Frontal cortex (tissue), 4 donors: ENCODE results near the gene EN2. TPM values are rescaled to one million over a fixed set of nuclear protein-coding genes. Genes with fewer than 3 reads are reported as not detected.

ENCODE experiments used
- DNase-seq, 2 donors: peaks; one replicate each; pipeline ENCODE4 v3.0.0; 2012; ENCODE audit warnings: low spot score in 2 of 2
- FAIRE-seq: peaks from 2 replicates; lab custom pipeline; 2012; peaks lifted over from hg19 to GRCh38; lab: Jason Lieb, UNC
- total RNA-seq: library from RNA; depleted of rRNA; stranded (reverse); fragments of >200 nt; gene quantifications from one replicate; pipeline ENCODE4 v1.2.3, GENCODE V29; 2014
- donor health status: control.
- donor health status: control.
- donor health status: control.

Gene EN2
- not detected for total RNA-seq

DNA sequence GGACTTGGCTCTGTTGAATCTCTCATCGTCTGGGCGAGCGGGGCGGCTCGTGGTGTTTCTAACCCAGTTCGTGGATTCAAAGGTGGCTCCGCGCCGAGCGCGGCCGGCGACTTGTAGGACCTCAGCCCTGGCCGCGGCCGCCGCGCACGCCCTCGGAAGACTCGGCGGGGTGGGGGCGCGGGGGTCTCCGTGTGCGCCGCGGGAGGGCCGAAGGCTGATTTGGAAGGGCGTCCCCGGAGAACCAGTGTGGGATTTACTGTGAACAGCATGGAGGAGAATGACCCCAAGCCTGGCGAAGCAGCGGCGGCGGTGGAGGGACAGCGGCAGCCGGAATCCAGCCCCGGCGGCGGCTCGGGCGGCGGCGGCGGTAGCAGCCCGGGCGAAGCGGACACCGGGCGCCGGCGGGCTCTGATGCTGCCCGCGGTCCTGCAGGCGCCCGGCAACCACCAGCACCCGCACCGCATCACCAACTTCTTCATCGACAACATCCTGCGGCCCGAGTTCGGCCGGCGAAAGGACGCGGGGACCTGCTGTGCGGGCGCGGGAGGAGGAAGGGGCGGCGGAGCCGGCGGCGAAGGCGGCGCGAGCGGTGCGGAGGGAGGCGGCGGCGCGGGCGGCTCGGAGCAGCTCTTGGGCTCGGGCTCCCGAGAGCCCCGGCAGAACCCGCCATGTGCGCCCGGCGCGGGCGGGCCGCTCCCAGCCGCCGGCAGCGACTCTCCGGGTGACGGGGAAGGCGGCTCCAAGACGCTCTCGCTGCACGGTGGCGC, at the start of gene EN2:
TSS of gene EN2 (plus strand) at position 19 of the 767 bp plus-strand sequence. CDS start at position 268, 249 bp downstream.
- no peak for FAIRE-seq
- peak in 1 of 2 donors; percentile 64 for DNase-seq

DNA sequence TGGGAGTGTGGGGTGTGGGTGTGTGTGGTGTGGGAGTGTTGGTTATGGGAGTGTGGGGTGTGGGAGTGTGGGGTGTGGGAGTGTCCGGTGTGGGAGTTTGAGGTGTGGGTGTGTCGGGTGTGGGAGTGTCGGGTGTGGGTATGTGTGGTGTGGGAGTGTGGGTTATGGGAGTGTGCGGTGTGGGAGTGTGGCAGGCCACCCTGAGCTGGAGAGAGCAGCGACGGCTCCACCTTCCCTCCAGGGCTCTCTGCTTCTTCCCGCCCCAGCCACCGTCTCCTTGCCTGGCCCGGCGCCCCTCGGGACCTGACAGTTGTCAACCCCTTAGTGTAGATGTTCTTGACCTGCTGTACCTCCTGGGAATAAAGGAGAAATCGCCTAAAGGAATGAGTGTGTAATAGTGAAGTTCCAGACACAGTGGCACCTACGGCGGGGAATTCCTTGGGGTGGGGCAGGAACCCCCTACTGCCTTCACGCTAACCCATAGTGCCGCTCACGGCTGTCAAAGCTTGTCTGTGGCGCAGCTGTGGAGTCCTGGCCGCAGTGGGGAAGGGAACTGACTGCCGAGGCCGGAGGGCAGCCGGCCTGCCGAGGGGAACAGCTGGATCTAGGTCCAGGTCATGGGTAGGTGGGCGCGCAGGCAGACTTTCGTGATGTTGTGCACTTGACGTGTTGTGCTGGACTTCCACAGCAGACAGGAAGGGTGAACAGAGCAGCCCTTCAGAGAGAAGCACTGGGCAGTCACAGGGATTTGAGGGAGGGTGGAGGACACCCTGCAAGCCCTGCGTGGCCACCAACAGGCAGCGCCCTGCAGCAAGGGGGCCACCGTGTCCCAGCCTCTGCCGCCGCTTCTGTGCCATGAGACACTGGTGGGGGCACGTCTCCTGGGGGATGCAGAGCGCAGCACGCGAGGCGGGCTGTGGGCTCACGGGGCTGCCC, 49.0 kb upstream of the EN2 start:
- FAIRE-seq (no peak), DNase-seq (peak in 1 of 2 donors; percentile 22)

DNA sequence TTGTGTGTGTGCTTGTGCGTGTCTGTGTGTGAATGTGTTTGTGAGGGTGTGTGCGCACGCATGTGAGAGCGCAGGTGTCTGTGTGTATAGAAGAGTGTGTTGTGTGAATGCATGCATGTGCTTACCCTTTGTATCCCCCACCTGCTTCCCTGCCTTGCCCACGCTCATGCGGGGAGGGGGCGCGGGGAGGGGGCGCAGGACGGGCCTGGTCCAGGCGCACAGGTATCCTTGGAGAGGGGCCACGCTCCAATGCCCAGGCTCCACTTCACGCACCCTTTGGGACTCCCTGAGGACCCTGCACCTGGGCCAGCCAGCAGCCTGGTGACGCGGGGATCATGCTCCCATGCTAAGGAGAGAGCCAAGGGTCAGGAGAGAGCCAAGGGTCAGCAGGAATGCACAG, 47.9 kb upstream of the EN2 start:
- FAIRE-seq (no peak), DNase-seq (no peak)

DNA sequence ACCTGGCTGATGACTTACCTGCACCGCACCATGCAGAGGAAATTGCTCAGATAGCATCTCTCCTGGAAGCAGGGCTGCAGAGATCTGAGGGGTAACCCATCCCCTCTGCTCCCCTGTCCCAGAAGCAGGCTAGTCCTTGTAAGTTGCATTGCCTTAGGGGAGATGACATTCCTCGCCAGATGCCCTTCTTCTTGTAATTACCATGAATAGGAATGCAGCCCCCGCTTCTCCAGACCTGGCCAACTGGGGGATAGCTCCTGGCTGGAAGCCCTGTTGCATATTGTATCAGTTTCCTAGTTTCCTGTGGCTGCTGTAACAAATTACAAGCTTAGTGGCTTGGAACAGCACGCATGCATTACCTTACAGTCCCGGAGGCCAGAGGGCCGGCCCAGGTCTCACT, 47.5 kb upstream of the EN2 start:
- DNase-seq (no peak), FAIRE-seq (no peak)

DNA sequence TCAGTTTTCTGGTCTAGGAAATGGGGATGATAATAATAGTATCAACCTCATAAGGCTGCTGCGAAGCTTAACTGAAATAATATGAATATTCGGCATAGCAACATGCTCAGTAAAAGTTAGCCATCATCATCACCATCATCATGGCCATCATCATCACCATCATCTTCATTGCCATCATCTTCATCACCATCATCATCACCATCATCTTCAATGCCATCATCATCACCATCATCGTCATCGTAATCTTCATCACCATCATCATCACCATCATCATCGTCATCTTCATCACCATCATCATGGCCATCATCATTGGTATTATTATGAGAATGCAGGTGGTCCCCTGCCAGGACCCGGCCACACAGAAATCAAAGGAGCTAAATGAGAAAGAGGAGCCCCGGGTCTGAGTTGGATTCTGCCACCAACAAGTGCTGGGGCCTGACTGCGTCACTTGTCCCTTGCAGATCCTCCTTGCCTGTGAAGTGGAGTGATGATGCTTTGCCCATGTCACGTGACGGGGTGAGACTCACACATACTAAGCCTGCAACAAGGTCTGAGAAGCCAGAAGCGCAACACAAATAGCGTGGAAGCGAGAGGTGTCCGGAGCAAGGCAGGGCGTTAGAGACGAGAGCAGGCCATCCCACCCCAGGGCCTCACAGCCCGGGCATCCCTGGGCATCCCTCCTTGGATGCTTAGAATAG, 46.1 kb upstream of the EN2 start:
- FAIRE-seq (no peak), DNase-seq (no peak)

DNA sequence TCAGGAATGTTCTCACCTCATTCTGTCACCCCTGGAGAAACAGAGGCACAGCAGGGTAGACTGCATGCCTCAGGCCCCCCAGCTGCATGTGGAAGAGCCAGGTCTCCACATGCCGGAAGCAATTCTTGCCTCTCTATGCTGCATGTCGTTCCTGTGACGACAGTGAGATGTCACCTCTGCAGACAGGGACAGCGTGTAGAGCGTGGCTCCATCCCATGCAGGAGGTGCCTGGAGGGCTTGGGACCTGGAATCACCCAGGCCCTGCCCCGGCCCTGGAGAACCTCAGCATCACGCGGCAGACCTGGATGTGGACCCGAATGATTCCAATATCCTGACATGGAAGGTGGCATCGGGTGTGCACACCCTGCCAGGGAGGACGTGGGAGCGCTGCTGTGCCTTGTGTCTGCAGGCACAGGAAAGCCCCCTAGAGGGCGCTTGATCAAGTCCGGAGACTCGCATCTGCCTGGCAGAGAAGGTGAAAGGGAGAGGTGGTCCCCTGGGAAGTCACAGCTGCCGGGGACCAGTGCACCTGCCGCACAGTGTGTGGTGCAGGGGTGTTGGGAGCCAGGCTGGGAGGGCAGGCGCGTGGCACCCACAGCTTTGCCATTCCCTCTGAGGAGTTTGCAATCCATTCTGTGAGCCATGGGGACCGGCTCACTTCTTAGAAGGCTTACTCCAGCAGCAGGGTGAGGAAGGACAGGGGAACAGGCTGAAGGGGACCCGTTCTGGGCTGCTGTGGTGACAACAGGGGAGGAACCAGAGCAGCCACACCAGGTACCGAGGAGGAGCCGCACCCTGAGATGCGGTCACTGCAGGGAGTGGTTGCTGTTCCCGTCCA, 45.3 kb upstream of the EN2 start:
- DNase-seq (peak in 1 of 2 donors; percentile 68), FAIRE-seq (no peak)

DNA sequence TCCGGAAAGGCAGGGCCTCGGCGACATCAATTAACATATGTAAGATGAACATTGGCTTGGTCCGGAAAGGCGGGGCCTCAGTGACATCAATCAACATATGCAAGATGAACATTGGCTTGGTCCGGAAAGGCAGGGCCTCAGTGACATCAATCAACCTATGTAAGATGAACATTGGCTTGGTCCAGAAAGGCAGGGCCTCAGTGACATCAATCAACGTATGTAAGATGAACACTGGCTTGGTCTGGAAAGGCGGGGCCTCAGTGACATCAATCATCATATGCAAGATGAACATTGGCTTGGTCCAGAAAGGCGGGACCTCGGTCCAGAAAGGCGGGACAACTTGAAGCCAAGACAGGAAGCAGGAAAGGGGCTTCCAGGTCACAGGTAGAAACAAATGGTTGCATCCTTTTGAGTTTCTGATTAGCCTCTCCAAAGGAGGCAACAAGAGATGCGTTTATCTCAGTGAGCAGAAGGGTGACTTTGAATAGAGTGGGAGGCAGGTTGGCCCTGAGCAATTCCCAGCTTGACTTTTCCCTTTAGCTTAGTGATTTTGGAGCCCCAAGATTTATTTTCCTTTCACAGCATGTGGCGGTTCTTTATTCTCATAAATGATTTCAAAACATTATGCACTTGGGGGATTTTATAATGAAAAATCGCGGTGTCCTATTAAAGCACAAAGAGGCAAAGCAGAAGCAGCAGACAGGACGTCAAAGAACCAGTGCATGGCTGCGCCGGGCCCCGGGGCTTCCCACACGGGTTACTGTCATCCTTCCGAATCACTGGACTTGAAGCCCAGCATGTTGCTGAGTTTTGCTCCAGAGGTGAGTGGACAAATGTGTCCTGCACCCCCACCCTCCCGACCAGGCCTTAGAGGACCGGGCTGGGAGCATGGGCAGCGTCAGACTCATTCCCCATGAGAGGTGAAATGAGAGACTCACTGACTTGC, 43.1 kb upstream of the EN2 start:
- FAIRE-seq, result no peak
- DNase-seq, result no peak

DNA sequence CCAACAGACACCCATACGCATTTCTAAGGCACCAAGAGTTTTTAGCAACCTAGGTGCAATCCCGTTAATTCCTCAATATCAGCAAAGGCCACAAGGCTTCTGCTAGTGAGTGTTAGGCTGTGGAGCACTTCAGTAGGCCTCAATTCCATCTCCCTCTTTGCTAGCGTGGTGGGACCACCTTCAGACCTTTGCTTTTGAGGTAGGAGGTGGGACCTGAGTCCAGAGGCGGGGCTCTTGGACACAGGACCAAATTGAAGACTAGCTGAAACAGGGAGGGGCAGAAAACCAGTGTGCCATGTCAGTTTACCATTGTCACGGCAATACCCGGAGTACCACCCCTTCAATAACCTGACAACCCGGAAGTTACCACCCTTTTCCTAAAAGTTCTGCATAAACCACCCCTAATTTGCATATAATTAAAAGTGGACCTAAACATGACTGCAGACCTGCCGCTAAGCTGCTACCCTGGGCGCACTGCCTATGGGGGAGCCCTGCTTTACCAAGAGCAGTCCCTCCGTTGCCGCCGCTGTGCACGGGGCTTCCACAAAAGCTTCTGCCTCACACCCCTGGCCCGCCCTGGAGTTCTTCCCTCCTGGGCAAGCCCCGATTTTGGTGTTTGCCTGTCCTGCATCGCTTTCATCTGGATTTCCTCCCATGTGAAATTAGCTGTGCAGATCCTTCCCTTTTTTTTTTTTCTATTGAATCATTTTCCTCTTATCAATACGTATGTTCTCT, 41.1 kb upstream of the EN2 start:
- no peak for FAIRE-seq
- DNase-seq, result no peak

DNA sequence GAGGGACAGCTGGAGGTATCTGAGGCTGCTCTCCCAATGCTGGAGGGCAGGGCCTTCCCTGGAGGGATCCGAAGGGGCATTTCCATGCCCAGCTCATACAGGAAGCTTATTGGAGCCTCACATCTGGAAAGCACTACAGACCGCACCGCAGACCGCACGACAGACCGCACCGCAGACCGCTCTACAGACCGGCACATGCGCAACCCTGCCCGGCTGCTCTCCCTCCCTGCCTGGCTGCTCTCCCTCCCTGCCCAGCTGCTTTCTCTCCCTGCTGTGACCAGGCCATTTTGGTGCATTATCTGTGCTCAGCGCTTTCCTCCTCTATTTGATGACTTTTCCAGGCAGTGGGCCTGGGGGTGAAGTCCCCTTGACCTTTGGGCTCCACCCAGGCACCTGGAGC, 39.6 kb upstream of the EN2 start:
- no peak for FAIRE-seq

DNA sequence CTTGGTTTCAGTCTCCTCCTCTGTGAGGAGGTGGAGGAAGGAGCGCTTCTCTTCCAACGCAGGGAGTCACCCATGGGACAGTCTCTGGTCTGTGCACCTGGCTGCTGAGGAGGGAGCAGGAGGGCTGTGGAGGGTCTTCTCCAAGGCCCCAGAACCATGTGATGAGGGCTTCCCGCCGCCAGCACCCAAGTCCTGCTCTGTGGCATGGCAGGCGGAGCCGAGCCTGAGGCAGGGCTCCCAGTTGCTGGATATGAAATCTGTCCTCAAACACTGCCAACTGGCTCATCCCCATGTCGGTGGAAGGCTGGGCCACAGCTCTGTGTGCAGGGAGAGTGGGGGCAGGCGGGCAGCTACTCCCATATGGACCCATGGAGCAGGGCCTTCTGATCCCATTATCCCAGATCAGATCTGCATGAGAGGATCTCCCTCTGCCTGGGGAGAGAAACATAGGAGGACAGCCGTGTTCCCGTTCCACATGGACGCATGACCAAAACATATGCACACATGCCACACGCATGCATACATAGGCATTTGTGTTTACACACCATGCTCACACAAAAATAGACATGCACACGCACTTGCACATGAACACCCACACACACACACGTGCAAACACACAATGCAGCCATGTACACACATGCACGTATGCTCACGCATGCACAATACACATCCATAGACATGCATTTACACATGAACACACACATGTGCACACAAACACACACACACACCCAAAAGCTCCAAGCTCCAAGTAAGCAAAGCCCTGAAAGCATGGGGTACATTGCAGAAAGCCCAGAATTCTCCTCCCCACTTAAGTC, 38.8 kb upstream of the EN2 start:
- no peak for DNase-seq

More for the DNA sequence above, 39.6 kb upstream of the EN2 start:
- no peak for DNase-seq

DNA sequence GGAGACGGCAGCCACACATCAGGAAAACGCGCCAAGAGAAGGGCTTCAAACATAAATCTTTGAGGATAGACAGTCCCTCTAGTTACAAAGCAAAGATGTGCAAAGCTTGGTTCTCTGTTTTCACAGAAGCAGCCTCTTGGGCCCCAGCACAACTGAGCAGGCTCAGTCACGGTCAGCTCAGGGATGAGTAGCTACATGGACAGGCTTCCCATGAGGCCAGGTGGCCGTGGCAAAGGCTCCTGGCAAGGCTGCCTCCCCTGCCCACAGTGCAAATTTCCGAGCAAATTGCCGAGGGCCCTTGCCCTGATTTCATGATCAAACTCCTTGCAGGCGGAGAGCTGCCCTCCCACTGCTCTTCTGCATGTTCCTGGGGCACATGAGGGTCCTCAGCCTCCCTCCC, 37.8 kb upstream of the EN2 start:
- no peak for DNase-seq
- FAIRE-seq, result no peak

More for the DNA sequence above, 38.8 kb upstream of the EN2 start:
- FAIRE-seq, result no peak

DNA sequence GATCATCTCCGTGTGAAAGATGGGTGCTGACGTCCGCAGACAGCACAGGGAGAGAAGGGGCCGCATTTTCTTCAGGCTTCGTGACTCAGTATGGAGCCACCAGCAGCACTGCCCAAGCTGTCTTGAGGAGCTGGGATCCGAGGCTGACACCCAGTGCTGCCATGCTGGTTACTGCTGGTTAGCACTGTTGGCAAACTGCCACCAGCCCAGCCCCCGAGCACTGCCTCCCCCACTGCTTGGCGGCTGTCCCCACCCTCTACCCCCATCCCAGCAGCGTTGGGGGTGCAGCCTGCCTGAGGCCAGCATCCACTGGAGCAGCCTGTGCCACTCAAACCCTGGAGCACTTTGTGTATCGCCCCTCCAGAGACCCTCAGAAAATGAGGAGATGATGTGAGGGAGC, 35.8 kb upstream of the EN2 start:
- DNase-seq (no peak), FAIRE-seq (no peak)

DNA sequence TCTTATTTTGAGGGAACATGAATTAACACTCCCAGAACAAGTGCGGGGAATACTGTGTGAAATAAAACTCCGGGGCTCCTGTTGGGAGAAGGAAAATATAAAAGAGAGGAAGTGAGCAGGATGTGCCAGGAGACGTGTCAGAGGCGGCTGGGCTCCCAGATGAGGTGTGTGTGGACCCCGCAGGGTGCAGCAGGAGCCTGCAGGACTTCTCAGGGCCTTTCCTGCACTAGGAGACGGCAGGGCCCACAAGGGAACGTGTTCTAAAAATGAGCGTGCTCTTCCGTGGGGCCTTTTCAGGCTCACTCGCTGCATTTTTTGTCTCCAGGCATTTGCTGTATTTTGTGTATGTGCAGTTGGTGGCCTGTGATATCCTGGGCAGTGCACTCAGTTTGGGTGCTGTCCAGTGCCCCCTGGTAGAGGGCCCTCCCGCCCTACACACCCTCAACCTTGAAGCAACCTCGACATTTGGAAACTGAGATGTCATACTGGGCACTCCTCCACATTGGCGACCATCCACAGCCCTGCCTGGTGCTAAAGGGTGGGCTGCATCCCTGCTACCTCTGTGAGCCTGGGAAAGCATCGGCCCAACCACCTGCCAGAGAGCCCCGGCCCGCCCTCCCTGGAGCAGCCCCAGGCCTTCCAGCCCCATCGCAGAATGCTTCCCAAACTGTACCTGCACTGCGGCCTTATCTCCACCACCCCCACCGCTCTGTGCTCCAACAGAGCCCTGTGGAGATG, 35.2 kb upstream of the EN2 start:
- FAIRE-seq (no peak), DNase-seq (no peak)

DNA sequence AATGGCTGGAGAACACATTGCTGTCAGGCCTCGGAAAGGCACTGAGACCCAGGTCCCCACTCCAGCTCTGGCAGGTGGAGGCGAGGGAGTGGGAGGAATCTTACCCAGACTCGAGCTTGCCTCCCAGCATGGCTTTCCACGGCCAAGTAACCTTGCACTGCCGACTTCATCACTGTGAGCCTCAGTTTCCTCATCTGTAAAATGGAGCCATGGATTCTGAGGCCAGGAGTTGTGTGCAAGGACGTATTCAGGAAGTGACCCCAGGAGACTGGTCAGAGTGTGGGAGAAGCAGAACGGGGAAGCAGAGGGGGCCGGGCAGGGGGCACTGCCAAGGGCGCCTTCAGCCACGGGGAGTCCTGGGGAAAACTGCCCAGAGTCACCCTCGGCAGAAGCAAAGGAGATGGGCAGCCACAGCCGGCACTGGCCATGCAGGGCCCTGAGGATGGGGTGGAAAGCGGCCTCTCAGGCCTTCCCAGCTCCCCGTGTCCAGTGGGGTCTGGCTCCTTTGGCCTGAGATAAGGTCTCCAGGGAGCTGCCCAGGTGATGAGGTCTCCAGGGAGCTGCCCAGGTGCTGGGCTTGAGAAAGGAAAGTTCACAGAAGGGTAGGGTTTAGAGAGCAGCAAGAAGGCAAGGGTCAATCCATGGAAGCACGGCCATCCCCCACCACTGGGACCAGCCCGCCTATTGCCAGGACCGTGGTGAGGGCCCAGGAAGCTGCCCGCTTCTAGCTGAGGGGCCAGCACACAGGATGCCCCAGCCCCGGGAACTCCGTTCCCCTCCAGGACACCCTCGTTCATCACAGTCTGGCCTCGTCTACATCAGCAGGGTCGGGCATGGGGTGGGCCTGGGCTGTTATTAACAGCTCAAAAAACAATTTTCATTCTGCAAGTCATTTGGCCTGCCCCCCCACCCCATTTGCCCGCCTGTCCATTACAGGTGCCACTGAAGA, 34.3 kb upstream of the EN2 start:
- FAIRE-seq (no peak), DNase-seq (no peak)
